Stimulated activated CD8-positive, alpha-beta memory T cell treated with anti-CD3 and anti-CD28 coated beads, Interleukin-15, amount 100 ng/mL, for 1 hour (primary cell): ENCODE data around the gene FEV.
"Not testable (repeated sequence)": the region's sequence is repeated elsewhere in the genome, so short reads cannot be mapped to it uniquely, and the experiment has no call there.

Experiments used
- DNase-seq: peaks from one replicate; pipeline ENCODE4 v3.0.0-alpha.2; 2020; ENCODE audit warnings: low read depth

The FEV gene

DNA sequence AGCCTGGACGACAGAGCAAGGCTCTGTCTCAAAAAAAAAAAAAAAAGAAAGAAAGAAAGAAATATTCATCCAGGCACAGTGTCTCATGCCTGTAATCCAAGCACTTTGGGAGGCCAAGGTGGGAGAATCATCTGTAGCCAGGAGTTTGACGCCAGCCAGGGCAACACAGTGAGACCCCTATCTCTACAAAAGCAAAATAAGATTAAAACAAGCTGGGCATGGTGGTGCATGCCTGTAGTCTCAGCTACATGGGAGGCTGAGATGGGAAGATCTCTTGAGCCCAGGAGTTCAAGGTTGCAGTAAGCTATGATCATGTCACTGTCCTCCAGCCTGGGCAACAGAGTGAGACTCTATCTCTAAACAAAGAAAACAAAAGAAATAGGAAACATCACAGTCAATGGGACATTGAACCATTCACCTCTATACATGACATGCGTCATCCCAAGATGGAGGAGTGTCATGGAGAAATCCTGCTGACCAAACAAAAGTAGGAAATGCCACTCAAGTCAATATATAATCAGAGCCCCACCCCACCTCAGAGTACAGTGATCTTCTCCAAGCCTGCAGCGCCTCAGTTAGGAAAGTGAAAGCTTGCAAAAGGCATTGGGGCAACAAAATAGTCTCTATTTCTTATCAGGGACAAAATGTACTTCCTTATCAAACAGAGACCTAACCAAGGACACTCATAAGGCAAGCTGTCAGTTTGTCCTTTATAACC lies 9.8 kb downstream of the FEV start:
- DNase-seq, result no peak

DNA sequence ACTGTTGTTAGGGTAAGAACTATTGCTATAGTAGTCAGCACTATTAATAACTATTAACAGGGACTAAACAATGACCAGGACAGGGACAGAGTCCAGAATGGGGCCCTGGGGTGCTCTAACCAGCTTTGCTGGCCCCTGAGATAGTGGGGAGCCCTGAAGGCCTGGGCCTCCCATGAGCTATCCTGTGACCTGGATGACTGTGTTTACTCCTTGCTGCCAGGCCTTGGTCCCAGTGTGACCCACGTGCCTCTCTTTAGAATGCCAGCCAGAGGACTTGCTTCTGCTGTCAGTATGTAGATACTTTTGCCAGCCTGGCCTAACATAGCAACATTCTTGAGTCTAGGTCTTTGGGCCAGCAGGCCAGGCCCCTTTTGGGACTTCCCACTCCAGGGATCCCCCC lies 14.1 kb downstream of the FEV start:
- no peak for DNase-seq

DNA sequence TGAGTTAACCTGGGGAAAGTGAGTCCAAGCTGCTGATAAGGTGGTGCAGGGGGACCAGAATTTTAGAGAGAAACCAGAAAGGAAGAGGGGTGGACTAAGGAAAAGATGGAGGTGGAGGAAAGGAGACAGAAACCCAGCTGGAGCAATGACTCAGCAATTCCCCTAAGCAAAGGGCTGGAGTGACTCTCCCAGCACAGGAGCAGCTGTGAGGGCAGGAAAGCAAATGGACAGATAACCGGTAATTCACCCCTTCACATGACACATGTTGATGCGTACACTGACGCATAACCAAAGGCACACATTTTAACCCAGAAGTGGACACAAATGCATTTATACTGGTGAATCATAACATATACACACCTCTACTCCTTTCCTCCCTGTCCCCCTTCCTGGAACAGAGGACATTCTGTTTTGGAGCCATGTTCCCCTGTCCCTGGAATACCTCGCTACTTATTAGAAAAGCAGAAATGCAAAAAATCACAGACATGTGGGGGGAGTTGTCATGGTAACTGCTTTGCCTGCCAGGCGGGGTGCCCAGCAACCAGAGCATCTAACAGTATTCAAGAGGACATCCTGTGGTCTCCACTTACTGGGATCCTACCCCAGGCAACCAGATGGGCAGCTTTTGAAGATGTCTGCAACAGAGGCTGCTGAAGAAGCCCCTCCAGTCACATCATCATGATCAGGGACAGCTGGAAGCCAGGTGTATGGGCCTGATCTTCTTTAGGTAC lies 20.8 kb downstream of the FEV start:
- no peak for DNase-seq

DNA sequence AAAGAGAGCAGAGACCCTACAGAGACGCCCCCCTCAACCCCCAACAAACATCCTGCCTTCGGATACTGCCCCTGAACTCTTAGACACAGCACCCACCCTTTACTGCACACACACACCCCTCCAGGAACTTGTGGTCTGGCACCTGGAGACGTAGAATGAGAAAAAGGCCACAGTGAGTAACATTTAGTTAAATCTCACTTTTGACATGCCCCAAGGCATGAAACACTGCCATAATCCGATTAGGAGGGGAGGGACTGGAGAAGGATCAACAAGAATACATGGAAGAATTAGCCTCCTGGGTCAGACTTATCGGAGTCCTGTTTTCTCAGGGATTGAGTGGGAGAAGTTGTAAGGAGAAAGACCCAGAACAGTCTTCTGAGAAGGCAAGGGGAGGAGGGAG lies 21.4 kb downstream of the FEV start:
- DNase-seq, result no peak

DNA sequence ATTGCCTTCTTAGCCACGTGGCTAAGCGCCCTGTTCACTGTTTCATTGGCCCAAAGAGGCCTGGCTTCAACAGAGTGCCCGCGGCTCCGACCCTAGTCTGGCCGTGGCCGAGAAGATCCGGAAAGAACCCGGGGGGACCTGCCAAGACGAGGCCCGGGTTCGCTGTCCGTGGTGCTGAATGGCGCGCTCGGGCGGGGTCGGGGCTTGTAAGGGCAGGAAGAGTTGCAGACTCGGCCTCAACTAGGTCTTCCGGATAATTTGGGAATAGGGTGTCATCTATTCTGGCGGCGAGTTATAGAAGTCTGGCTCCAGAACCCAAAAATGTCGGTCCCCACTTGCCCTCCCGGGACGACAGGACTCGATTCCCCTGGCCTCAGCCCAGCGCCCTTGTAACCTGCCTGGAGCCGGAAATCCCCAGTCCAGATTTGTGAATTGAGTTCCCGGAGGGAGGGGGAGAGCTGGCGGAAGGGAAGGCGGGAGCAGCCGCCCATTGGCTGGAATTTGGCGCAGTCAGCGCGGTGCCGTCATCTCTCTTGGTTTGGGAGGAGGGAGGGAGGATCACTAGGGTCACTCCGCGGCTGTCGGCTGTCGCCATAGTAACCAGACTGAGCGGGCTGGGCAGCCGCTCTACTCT lies 22.0 kb downstream of the FEV start:
- DNase-seq, result peak; percentile 32

DNA sequence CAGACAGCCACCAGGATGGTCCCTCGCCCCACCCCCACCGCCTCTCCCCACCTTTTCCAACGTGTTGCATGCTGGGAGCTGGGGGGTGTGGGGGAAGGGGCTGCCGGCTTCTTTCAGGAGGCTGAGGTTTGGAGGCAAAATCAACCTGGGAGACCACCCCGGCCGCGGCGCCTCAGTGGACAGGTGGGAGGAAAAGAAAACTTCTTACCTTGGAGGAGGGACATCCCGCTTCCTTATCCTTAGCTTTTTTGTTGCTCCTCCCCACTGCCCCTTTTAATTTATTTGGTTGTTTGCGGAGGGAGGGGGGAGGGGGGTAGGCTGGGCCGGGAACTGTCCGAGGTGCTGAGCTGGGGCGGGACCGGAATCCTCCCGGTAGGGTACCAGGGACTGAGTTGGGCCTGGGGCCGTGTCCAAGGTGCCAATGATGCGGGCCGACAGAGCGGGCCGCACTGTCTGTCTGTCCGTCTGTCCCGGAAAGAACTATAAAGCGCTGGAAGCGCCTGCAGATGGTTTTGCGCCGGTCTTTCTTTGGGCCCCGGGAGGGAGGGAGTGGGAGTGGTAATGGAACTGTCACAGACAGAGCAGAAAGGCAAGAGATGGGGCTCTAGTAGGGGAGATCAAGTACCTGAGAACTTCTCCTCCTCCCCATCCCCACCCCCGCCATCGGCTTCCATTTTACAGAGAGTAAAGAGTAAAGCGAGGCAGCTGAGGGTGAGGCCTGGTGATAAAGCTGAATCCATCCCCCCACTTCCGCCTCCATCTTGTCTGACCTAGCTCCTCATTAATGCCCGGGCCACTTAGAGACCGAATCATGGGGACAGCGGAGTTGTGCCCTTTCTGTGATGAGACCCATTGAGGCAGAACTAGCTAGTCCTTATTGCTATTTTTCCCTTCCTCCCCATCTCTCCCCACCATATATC lies 23.1 kb downstream of the FEV start:
- DNase-seq, result no peak

DNA sequence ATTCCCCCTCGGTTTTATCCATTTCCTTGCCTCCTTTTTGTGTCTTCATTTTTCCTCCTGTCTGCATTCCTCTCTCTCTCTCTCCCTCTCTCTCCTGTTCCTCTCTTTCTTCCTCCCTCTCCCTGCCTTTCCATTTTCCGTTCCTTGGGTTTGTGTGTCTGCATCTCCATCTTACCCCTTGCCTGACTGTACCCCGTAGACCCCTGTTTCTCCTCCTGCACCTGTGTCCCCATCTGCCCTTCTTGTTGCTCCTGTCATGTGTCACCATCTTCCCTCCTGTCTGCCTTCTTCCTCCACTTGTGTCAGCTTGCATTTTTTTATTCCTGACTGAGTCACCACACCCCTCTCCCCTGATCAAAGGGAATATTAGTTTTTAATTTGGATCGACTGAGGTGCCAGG lies 23.8 kb downstream of the FEV start:
- DNase-seq, result no peak

DNA sequence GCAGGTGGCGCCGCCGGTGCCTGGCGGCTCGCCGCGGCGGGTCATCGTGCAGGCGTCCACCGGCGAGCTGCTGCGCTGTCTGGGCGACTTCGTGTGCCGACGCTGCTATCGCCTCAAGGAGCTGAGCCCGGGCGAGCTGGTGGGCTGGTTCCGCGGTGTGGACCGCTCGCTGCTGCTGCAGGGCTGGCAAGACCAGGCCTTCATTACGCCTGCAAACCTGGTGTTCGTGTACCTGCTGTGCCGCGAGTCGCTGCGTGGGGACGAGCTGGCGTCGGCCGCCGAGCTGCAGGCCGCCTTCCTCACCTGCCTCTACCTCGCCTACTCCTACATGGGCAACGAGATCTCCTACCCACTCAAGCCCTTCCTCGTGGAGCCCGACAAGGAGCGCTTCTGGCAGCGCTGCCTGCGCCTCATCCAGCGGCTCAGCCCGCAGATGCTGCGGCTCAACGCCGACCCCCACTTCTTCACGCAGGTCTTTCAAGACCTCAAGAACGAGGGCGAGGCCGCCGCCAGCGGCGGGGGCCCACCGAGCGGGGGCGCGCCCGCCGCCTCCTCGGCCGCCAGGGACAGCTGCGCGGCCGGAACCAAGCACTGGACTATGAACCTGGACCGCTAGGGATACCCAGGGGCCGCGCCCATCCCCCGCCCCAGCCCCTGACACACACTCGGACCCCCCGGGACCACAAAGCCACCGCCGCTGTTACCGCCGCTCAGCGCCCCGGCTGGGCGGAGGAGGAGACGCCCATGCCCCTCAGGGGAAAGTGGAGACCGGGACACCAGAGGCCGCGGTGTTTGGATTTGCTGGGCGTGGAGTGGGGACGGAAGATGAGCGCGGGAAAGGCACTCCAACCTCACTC lies 24.4 kb downstream of the FEV start:
- no peak for DNase-seq

DNA sequence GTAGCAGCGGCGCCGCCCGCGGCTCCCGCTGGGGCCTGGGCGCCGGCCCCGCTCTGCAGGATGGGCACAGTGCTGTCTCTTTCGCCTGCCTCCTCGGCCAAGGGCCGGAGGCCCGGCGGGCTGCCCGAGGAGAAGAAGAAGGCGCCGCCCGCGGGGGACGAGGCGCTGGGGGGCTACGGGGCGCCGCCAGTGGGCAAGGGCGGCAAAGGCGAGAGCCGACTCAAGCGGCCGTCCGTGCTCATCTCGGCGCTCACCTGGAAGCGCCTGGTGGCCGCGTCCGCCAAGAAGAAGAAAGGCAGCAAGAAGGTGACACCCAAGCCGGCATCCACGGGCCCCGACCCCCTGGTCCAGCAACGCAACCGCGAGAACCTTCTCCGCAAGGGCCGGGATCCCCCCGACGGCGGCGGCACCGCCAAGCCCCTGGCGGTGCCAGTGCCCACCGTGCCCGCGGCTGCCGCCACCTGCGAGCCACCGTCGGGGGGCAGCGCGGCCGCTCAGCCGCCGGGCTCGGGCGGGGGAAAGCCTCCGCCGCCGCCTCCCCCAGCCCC lies 25.1 kb downstream of the FEV start:
- DNase-seq, result no peak

DNA sequence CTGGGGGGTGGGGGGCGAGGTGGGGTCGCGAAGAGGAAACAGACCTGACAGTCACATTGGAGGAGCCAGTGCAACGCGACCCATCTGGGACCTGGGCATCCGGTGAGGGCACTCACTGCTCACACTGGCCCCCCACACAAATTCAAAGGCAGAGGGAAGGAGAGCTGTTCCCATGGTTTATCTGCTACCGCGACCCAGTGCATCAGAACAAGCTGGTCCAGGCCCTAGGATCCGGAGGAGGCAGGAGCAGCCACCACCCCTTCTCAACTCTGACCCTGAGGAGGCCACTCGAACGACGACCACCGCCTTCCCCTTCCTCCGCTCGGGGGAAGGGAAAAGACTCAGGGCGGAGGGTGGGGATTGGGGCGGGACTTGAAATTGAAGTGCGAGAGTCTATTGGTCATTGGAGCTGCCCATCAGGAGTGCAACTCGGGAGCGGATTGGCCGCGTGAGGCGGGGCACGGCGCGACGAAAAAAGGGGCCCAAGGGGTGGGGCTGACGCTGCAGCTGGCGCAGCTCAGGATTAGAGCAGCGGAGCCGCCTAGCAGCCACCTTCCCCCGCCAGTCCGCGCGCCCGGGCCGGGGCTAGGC lies 25.7 kb downstream of the FEV start, which contains the start of gene CDK5R2:
Gene CDK5R2 (plus strand): TSS at position 526 of the 591 bp plus-strand sequence. CDS start 155 bp downstream, outside the sequence.
- DNase-seq, result peak; percentile 30

DNA sequence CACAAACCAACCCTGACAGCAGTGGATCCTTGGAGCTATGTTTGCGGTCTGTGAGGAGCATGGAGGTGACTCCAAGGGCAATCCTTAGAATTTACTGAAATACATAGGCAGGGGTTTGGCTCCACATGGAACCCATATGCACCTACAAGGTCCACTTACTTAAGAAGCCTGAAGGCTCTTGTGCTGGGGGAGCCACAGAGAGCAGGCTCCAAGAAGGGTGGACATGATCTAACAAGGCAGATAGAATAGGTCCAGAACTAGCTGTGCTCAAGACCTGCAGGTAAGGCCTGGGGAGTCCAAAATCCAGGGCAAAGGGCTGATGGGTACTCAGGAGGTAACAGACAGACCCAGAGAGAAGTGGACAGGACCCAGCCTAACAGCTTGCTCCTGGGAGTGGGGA lies 26.7 kb downstream of the FEV start:
- DNase-seq, result no peak

DNA sequence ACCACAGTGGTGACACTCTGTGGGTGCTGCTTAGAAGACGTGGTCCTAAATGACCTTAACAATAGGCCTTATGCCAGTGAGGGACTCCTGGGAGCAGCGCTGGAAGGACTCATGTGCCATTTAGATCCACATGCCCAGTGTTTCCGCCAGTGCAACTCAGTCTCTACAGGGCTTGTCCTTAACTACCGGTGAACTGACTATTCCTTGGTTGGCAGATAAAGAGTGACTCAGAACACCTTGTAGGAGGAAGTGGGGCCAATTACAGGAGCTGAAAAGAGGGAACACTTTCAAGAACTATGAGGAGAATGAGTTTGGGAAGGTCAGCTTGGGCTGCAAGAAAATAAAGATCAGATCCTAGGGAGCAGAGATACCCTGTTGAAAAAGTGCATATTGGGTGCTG lies 27.3 kb downstream of the FEV start:
- no peak for DNase-seq

DNA sequence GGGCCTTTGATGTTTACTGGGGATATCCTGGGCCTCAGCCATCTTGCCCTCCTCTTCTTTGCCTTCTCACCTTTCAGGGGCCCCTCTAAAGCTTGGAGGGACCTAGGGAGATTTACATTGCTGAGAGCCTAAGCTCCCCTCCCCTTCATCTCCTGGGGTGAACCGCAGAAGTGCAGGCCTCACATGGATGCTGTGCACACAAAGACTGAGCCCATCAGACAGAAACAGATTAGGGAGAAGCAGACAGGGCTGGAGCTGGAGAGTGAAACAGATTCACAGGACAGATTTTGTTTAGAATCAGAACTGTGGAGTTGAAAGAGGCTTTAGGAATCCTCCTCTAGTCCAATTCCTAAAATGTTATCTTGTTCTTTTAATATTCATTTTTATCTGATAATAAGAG lies 28.9 kb downstream of the FEV start:
- DNase-seq, result no peak

DNA sequence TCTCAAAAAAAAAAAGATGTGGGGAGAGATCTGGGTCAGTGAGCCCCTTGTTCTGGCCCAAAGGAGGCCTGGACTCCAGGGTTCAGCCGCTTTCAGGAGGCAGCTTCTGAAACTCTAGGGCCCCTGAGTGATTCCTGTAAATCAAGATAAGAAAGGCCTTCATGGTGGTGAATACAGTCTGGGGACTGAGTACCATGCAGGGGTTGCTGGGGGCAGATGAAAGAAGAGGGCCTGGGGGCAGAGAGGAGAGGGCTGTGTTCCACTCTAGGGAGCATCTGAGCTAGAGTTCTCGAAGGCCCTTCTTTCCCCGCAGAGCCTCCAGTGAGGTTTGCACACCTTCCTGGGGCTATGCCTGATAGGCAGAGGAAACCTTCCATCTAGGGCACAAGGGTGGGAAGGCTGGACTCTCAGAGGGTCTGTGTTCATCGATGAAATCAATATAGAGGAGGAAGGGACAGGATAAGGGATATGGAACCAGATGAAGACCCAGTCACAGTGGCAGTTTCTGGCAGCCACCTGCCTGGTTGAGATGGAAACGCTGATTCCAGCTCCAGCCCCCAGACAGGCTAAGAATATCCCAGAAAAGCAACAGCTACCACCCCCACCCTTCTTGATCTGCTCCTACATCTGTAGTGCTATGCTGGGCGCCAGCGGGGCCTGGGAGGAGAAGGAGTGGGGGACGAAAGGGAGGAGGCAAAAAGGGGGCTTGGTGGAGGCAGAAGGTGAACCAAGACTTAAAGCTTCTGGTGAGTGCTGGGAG lies 30.3 kb downstream of the FEV start:
- no peak for DNase-seq

DNA sequence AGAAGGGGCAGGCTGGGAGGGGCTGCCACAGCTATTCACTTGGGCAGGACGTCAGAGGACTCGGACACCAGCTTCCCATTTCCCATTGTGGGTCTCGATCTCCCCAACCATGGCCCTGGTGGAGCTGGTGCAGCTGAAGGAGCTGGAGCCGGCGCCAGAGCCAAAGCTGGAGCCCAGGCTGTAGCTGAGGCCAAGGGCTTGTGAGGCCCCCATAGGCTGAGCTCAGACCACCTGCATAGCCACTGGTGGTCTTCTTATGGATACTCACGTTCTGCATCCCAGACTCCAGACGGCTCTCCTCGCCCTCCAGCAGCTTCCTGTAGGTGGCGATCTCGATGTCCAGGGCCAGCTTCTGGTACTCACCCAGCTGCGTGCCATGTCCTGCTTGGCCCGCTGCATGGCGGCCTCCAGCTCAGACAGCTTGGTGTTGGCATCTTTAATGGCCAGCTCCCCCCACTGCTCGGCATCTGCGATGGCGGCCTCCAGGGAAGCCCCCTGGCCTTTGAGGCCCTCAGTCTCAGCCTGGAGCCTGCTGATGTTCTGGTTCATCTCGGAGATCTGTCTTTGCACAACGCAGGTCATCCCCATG lies 31.5 kb downstream of the FEV start:
- DNase-seq, result no peak

DNA sequence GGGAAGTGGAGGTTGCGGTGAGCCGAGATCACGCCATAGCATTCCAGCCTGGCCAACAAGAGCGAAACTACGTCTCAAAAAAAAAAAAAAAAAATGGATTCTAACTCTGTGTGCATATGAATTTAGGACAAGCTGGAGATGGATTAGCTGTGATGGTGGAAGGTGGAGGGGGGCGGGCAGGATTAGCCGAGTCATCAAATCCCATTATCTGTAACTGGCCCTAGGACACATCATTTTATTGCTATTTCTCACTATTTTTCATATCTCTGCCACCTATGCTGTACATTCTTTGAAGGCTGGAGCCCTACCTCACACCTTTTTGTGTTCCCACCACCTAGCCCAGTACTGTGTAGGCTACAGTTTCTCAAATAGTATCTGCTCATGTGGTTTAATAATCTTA lies 32.8 kb downstream of the FEV start:
- DNase-seq, result no peak

DNA sequence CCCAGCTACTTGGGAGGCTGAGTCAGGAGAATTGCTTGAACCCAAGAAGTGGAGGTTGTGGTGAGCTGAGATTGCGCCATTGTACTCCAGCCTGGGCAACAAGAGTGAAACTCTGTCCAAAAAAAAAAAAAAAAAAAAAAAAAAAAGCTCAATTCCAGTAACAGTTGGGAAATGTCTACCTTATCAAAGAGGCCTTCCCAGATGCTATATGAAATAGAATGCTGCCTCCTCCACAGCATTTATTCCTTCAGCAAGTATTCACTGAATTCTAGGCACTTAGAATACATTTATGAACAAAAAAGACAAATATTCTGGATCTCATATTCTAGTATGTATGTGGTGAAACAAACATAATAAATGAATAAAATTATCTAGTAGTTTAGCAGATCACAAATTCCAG lies 38.4 kb downstream of the FEV start:
- DNase-seq, result no peak

DNA sequence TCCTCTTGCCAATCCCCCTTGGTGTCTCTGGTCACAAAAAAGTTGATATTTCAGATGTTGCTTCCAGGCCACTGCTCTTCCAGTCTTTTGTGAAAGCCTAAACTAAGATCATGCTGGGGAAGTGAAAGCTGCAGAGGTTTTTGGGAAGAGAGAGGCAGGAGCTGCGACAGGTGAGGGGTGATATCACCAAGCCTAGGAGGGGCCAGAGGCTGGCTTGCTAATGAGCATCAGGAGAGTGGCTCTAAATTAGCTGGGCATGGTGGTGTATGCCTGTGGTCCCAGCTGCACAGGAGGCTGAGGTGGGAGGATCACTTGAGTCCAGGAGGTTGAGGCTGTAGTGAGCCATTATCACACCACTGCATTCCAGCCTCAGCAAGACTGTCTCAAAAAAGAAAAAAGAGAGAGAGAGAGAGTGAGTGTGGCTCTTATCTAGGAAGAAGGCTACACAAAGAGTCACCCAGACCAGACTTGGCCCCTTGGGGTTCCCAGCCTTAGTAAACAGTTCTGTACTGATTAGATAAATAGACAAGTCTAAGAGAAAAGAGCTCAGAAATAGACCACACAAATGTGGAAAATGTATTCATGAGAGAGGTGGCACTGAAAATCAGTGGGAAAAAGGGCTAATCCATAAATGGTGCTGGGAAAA lies 40.1 kb downstream of the FEV start:
- no peak for DNase-seq

DNA sequence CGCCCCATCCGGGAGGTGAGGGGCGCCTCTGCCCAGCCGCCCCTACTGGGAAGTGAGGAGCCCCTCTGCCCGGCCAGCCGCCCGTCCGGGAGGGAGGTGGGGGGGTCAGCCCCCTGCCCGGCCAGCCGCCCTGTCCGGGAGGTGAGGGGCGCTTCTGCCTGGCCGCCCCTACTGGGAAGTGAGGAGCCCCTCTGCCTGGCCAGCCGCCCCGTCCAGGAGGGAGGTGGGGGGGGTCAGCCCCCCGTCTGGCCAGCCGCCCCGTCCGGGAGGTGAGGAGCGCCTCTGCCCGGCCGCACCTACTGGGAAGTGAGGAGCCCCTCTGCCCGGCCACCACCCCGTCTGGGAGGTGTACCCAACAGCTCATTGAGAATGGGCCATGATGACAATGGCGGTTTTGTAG lies 53.2 kb downstream of the FEV start:
- not testable (repeated sequence) for DNase-seq
